ENCODE measurements around the gene ZNF621. TPM values are rescaled to one million over a fixed set of nuclear protein-coding genes. Genes with fewer than 3 reads are reported as not detected.

Gene ZNF621
- polyA plus RNA-seq, 1 donor (not counting 4 experiments of a cell fraction or from before 2014, with no cell fraction given): 14.3 TPM

- no peaks in the 10 kb centered on the region for H3K79me2 ChIP-seq (ENCODE audit: control insufficient read depth, insufficient read depth, low read length)
- no peak overlapping the region for H2AFZ ChIP-seq (ENCODE audit: control insufficient read depth, low read length)
- dilution Hi-C loops (cut with MboI; ENCODE audit: extremely low pct_ligation_motif_present, low sequenced_read_pairs): no loop called here
- no peak overlapping the region for H3K9ac ChIP-seq (ENCODE audit: control insufficient read depth, extremely low read depth, insufficient read depth, low read length)
- H3K27me3 ChIP-seq (ENCODE audit: control insufficient read depth, extremely low read depth, insufficient read depth, low read length): no peaks in the 10 kb centered on the region
- H3K36me3 ChIP-seq (ENCODE audit: control insufficient read depth in 2 of 2, extremely low read depth in 1 of 2, insufficient read depth in 2 of 2, low read length in 2 of 2): peaks cover 19 to 26% of the 10 kb centered on the region in 2 experiments
- no peaks in the 10 kb centered on the region for H3K9me1 ChIP-seq (ENCODE audit: control insufficient read depth, extremely low read depth, insufficient read depth, low read length)
- no peak for FAIRE-seq
- H3K27ac ChIP-seq (ENCODE audit: control insufficient read depth, insufficient read depth, low read length): no peak overlapping the region
- DNase-seq (ENCODE audit: low read depth, low spot score): no peak
- no peaks in the 10 kb centered on the region for H3K4me1 ChIP-seq (ENCODE audit: control insufficient read depth, extremely low read depth, insufficient read depth, low read length)
- peaks cover 8% of the 10 kb centered on the region for H3K9me3 ChIP-seq (ENCODE audit: control insufficient read depth, low read depth, low read length)
- H3K4me3 ChIP-seq (ENCODE audit: control insufficient read depth in 2 of 3, extremely low read depth in 1 of 3, insufficient read depth in 2 of 3, low read depth in 1 of 3, low read length in 3 of 3): no peak overlapping the region
- no peaks in the 10 kb centered on the region for H4K20me1 ChIP-seq (ENCODE audit: control insufficient read depth, extremely low read depth, insufficient read depth, low read length)
- TF ChIP-seq, protein P1, sequence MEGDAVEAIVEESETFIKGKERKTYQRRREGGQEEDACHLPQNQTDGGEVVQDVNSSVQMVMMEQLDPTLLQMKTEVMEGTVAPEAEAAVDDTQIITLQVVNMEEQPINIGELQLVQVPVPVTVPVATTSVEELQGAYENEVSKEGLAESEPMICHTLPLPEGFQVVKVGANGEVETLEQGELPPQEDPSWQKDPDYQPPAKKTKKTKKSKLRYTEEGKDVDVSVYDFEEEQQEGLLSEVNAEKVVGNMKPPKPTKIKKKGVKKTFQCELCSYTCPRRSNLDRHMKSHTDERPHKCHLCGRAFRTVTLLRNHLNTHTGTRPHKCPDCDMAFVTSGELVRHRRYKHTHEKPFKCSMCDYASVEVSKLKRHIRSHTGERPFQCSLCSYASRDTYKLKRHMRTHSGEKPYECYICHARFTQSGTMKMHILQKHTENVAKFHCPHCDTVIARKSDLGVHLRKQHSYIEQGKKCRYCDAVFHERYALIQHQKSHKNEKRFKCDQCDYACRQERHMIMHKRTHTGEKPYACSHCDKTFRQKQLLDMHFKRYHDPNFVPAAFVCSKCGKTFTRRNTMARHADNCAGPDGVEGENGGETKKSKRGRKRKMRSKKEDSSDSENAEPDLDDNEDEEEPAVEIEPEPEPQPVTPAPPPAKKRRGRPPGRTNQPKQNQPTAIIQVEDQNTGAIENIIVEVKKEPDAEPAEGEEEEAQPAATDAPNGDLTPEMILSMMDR (optimal IDR thresholded peaks at IDR 0.05 in 1 of 3, IDR thresholded peaks at IDR 0.05 in 1 of 3, conservative IDR thresholded peaks at IDR 0.05 in 1 of 3; ENCODE audit: extremely low read depth in 1 of 3, insufficient read depth in 2 of 3, low read length in 3 of 3): no peak
- TF ChIP-seq EZH2 (IDR thresholded peaks at IDR 0.05; ENCODE audit: low read length): no peak
- no peak overlapping the region for H3K4me2 ChIP-seq (ENCODE audit: control insufficient read depth, extremely low read depth, insufficient read depth, low read depth, low read length)
Observed at GRCh38 chr3:40534283-40534682, 9.5 kb downstream of the ZNF621 start.

DNA sequence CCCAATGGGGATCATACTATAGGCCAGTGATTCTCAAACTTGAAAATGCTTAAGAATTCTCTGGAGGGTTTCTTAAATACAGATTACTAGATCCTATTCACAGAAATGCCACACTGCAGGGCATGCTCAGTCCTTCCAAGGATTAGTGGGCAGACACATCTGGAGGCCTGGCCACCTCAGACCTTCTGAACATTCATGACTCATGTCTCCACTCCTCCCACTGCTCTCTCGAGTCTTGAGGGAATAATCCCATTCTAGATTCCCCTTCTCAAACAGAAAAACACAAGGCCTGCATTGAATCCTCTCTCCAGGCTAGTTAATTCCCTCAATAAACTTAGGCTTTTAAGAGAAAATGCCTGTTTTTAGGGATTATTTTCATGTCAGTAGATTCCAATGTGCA lies 22.1 kb downstream of the ZNF621 start:
- Histone ChIP-seq H3K4me3 (ENCODE audit: control insufficient read depth in 2 of 3, extremely low read depth in 1 of 3, insufficient read depth in 2 of 3, low read depth in 1 of 3, low read length in 3 of 3) (no peak overlapping the region), H3K36me3 (ENCODE audit: control insufficient read depth in 2 of 2, extremely low read depth in 1 of 2, insufficient read depth in 2 of 2, low read length in 2 of 2) (no peaks in the 10 kb centered on the region), H3K4me1 (ENCODE audit: control insufficient read depth, extremely low read depth, insufficient read depth, low read length) (no peaks in the 10 kb centered on the region), H3K27ac (ENCODE audit: control insufficient read depth, insufficient read depth, low read length) (no peak overlapping the region), H3K9ac (ENCODE audit: control insufficient read depth, extremely low read depth, insufficient read depth, low read length) (no peak overlapping the region), H3K9me3 (ENCODE audit: control insufficient read depth, low read depth, low read length) (no peaks in the 10 kb centered on the region), H4K20me1 (ENCODE audit: control insufficient read depth, extremely low read depth, insufficient read depth, low read length) (no peaks in the 10 kb centered on the region), H3K79me2 (ENCODE audit: control insufficient read depth, insufficient read depth, low read length) (no peaks in the 10 kb centered on the region), H3K4me2 (ENCODE audit: control insufficient read depth, extremely low read depth, insufficient read depth, low read depth, low read length) (no peak overlapping the region), H3K9me1 (ENCODE audit: control insufficient read depth, extremely low read depth, insufficient read depth, low read length) (no peaks in the 10 kb centered on the region), H2AFZ (ENCODE audit: control insufficient read depth, low read length) (no peak overlapping the region), H3K27me3 (ENCODE audit: control insufficient read depth, extremely low read depth, insufficient read depth, low read length) (no peaks in the 10 kb centered on the region)
- TF ChIP-seq, protein P1 (optimal IDR thresholded peaks at IDR 0.05 in 1 of 3, IDR thresholded peaks at IDR 0.05 in 1 of 3, conservative IDR thresholded peaks at IDR 0.05 in 1 of 3; ENCODE audit: extremely low read depth in 1 of 3, insufficient read depth in 2 of 3, low read length in 3 of 3): no peak
- no peak for TF ChIP-seq EZH2 (IDR thresholded peaks at IDR 0.05; ENCODE audit: low read length)
- dilution Hi-C loops (cut with MboI; ENCODE audit: extremely low pct_ligation_motif_present, low sequenced_read_pairs): no loop called here
- FAIRE-seq (peak; percentile 13), DNase-seq (ENCODE audit: low read depth, low spot score) (no peak)
